ENCODE measurements around the gene RANBP1. TPM values are rescaled to one million over a fixed set of nuclear protein-coding genes. Genes with fewer than 3 reads are reported as not detected.

Gene RANBP1
- total and polyA plus RNA-seq, 9 of the 15 experiments (the other 6 are each of a cell fraction or from before 2014, with no cell fraction given), result 162 to 2,891 (median 1,289) TPM

GRCh38 chr22:20174785-20175596 lies 59.1 kb downstream of the RANBP1 start (continued):
- TF ChIP-seq JUN (IDR thresholded peaks at IDR 0.05; ENCODE audit: borderline replicate concordance, low read depth, low read length) (no peak), JUN (CRISPR knock-in tag; IDR thresholded peaks at IDR 0.05; ENCODE audit: borderline replicate concordance) (0 out of 2 replicates have a peak, but pooled peaks have one; percentile 84), LCOR (CRISPR knock-in tag; IDR thresholded peaks at IDR 0.05) (no peak), ZNF253 (CRISPR knock-in tag; conservative IDR thresholded peaks at IDR 0.05) (no peak), TEAD1 (CRISPR knock-in tag; IDR thresholded peaks at IDR 0.05) (peak in 1 of 2 experiments; percentile 68; a peak in 2 of 4 replicates), NR3C1 (CRISPR knock-in tag; IDR thresholded peaks at IDR 0.05) (peak; percentile 52; the same call in 1 of the 2 replicates), NCOA4 (IDR thresholded peaks at IDR 0.05; ENCODE audit: partially characterized antibody) (no peak), ZNF354B (CRISPR knock-in tag; IDR thresholded peaks at IDR 0.05) (no peak), RBBP5 (IDR thresholded peaks at IDR 0.05; ENCODE audit: borderline replicate concordance, insufficient read depth, low read length, poor library complexity, severe bottlenecking) (peak; percentile 3), ZFP36 (IDR thresholded peaks at IDR 0.05; ENCODE audit: low read depth, low read length, partially characterized antibody) (peak; percentile 50), USF1 (CRISPR knock-in tag; IDR thresholded peaks at IDR 0.05) (0 out of 2 replicates have a peak, but pooled peaks have one; percentile 40), ZNF263 (CRISPR knock-in tag; IDR thresholded peaks at IDR 0.05; ENCODE audit: borderline replicate concordance) (no peak), PPARD (CRISPR knock-in tag; IDR thresholded peaks at IDR 0.05) (no peak), EP300 (IDR thresholded peaks at IDR 0.05; ENCODE audit: low read length) (no peak), RBM22 (IDR thresholded peaks at IDR 0.05; ENCODE audit: low read depth, low read length, poor library complexity, severe bottlenecking) (no peak), MLX (CRISPR knock-in tag; conservative IDR thresholded peaks at IDR 0.05) (0 out of 4 replicates have a peak, but pooled peaks of 1 of the 2 experiments have one; percentile 42), POLR2H (tag; IDR thresholded peaks at IDR 0.05; ENCODE audit: low read depth) (no peak), PTTG1 (tag; IDR thresholded peaks at IDR 0.05; ENCODE audit: low read depth) (no peak), EZH2 (IDR thresholded peaks at IDR 0.05; ENCODE audit: borderline replicate concordance, low read depth, low read length) (no peak), DMBX1 (CRISPR knock-in tag; IDR thresholded peaks at IDR 0.05; ENCODE audit: borderline replicate concordance) (no peak), SLC30A9 (CRISPR knock-in tag; IDR thresholded peaks at IDR 0.05) (no peak)
- TF ChIP-seq, protein P1, sequence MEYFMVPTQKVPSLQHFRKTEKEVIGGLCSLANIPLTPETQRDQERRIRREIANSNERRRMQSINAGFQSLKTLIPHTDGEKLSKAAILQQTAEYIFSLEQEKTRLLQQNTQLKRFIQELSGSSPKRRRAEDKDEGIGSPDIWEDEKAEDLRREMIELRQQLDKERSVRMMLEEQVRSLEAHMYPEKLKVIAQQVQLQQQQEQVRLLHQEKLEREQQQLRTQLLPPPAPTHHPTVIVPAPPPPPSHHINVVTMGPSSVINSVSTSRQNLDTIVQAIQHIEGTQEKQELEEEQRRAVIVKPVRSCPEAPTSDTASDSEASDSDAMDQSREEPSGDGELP (CRISPR knock-in tag; IDR thresholded peaks at IDR 0.05; ENCODE audit: borderline replicate concordance), result peak; percentile 95
- TF ChIP-seq, protein P2, sequence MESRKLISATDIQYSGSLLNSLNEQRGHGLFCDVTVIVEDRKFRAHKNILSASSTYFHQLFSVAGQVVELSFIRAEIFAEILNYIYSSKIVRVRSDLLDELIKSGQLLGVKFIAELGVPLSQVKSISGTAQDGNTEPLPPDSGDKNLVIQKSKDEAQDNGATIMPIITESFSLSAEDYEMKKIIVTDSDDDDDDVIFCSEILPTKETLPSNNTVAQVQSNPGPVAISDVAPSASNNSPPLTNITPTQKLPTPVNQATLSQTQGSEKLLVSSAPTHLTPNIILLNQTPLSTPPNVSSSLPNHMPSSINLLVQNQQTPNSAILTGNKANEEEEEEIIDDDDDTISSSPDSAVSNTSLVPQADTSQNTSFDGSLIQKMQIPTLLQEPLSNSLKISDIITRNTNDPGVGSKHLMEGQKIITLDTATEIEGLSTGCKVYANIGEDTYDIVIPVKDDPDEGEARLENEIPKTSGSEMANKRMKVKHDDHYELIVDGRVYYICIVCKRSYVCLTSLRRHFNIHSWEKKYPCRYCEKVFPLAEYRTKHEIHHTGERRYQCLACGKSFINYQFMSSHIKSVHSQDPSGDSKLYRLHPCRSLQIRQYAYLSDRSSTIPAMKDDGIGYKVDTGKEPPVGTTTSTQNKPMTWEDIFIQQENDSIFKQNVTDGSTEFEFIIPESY (CRISPR knock-in tag; IDR thresholded peaks at IDR 0.05), result no peak

Measured in K562 (cell line).